Ovary (tissue), 9 donors: ENCODE measurements around the gene MROH2A. TPM values are rescaled to one million over a fixed set of nuclear protein-coding genes. Genes with fewer than 3 reads are reported as not detected.

Experiments used
- DNase-seq, 5 donors: peaks; one replicate each; pipeline ENCODE4 v3.0.0-alpha.2; 2019 to 2020
- H3K27ac ChIP-seq, 2 donors: fragments of 200-600 bp; one replicate each; pipeline versions ENCODE4 v1.5.1 to v1.8.0; 2019 to 2022
- H3K27me3 ChIP-seq: fragments of 200-600 bp; one replicate; pipeline ENCODE4 v1.8.0; 2022
- H3K36me3 ChIP-seq: fragments of 200-600 bp; sonication (generic); one replicate; pipeline ENCODE4 v1.5.1; 2019
- H3K4me1 ChIP-seq: one replicate; pipeline ENCODE4 v1.8.1; 2013; ENCODE audit warnings: mild to moderate bottlenecking, moderate library complexity; ENCODE audit not compliant: insufficient read depth
- H3K4me3 ChIP-seq: fragments of 200-600 bp; sonication (generic); one replicate; pipeline ENCODE4 v1.5.1; 2017
- H3K9me3 ChIP-seq, 2 donors: fragments of 200-600 bp in 1 of 2; sonication (generic) in 1 of 2; one replicate each; pipeline versions ENCODE4 v1.5.1 to v1.8.1; 2013 to 2019; ENCODE audit warnings: mild to moderate bottlenecking in 1 of 2, moderate library complexity in 1 of 2
- EP300 ChIP-seq: sonication (generic); formaldehyde crosslinking; IDR thresholded peaks from one replicate; pipeline ENCODE4 v1.6.1; 2017; ENCODE audit warnings: antibody characterized with exemption
- POLR2A ChIP-seq: fragments of 450-650 bp; IDR thresholded peaks from one replicate; pipeline ENCODE4 v1.6.1; 2017; ENCODE audit warnings: antibody characterized with exemption, mild to moderate bottlenecking, moderate library complexity
- WGBS, 3 donors: extraction: QIAGEN DNeasy Blood & Tissue Kit in 1 of 3; methylation state at CpG; one replicate each; pipeline versions ENCODE4 v1.1.5 to v1.1.7; 2013 to 2017; 5-methylcytosine and 5-hydroxymethylcytosine counted together
- intact Hi-C, 4 donors: fragments of 100-400 bp; cut with DNase I; formaldehyde crosslinking; loops; one replicate each; pipeline versions ENCODE4 v1.11.0 to v1.15.1; 2022 to 2023
- polyA plus RNA-seq, 2 donors: library from polyadenylated mRNA; stranded (reverse); fragments of 200-250 nt in 1 of 2; fragments of 350-450 nt in 1 of 2; fragmentation: Illumina TruSeq in 1 of 2; extraction: RNeasy Lipid Tissue Mini Kit (QIAGEN cat#74804) in 1 of 2; gene quantifications; one replicate each; pipeline ENCODE4 v1.2.3, GENCODE V29; 2013 to 2014
- total RNA-seq, 7 donors: library from RNA; depleted of rRNA in 2 of 7; stranded (reverse); fragments of >200 nt in 2 of 7; fragmentation: NEBNext Ultra II Directional in 3 of 7; extraction: Animal tissue kit (Norgen Biotek cat#: 25700) in 3 of 7; gene quantifications; one replicate each; pipeline versions ENCODE4 v1.1.0 to v1.2.4, GENCODE V29; 2016 to 2023
- TF ChIP-seq, protein P1 (sequence below), 3 donors: fragments of 450-650 bp in 2 of 3; fragments of 200-600 bp in 1 of 3; IDR thresholded peaks; one replicate each; pipeline versions ENCODE4 v1.5.1 to v1.8.0; 2016 to 2022; ENCODE audit warnings: antibody characterized with exemption in 3 of 3, mild to moderate bottlenecking in 1 of 3
- donor health status: DM: no; HTN: no; CAD: no; lungs with moderate emphysema.
- donor health status: DM: no; HTN: no; CAD: no.
- donor health status: Bipolar disorder and iron deficiency.
- donor health status: DM: yes; HTN: yes; CAD: no.
- donor health status: DM: no; HTN: no; CAD: no.
- donor health status: DM: yes; HTN: yes; CAD: no.

The MROH2A gene
- total and polyA plus RNA-seq, 9 donors = not detected

- Histone ChIP-seq H3K27me3 (no peaks in the 10 kb centered on the region), H3K4me3 (no peak overlapping the region), H3K36me3 (no peaks in the 10 kb centered on the region), H3K4me1 (no peaks in the 10 kb centered on the region), H3K27ac (no peak overlapping the region), H3K9me3 (no peaks in the 10 kb centered on the region)
- 75 to 91% (median 81%) methylated on average over 9 of the region's 9 CpGs for WGBS, 3 donors
- TF ChIP-seq POLR2A (no peak), EP300 (no peak)
- TF ChIP-seq, protein P1, sequence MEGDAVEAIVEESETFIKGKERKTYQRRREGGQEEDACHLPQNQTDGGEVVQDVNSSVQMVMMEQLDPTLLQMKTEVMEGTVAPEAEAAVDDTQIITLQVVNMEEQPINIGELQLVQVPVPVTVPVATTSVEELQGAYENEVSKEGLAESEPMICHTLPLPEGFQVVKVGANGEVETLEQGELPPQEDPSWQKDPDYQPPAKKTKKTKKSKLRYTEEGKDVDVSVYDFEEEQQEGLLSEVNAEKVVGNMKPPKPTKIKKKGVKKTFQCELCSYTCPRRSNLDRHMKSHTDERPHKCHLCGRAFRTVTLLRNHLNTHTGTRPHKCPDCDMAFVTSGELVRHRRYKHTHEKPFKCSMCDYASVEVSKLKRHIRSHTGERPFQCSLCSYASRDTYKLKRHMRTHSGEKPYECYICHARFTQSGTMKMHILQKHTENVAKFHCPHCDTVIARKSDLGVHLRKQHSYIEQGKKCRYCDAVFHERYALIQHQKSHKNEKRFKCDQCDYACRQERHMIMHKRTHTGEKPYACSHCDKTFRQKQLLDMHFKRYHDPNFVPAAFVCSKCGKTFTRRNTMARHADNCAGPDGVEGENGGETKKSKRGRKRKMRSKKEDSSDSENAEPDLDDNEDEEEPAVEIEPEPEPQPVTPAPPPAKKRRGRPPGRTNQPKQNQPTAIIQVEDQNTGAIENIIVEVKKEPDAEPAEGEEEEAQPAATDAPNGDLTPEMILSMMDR (IDR thresholded peaks at IDR 0.05) = no peak
- DNase-seq = no peak
- intact Hi-C loops = no loop called here
Observed at GRCh38 chr2:233796254-233796653, 18.1 kb downstream of the MROH2A start.

DNA sequence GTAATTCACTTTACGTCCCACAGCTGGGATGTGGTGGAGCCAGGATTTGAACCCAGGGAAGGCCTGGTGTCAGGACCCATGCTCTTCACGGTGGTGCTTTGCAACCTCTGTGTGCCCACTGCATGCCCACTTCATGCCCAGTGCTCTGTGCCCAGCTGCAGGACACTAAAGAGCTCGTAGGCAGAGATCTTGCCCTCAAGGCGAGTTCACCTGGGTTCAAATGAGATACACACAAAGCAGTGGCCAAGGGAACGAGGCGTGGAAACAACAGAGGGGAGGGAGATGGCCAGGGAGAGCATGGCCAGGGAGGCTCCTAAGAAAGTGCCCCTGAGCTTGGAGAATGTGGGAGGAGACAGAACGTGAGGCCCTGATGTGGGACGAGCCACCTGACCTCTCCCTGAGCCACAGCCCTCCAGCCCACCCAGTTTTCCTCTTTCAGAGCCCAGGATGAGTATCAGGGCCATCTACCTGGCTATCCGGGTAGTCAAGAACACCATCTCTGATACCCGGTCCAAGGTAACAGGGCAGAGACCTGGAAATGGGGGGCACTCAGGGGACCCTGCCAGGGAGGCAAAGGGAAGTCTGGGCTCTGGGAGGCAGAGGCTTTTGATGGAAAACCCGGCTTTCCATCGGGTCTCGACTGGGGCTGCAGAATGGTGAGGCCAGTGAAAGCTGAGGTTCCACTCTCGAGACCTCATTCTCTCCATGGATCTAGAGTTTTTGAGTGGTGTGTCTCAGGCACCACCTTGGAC lies 20.4 kb downstream of the MROH2A start:
- peak in 1 of 5 donors; percentile 9 for DNase-seq
- Histone ChIP-seq H3K4me1 (no peaks in the 10 kb centered on the region), H3K9me3 (no peaks in the 10 kb centered on the region), H3K27ac (no peak overlapping the region), H3K36me3 (no peaks in the 10 kb centered on the region), H3K27me3 (no peaks in the 10 kb centered on the region), H3K4me3 (no peak overlapping the region)
- intact Hi-C loops = no loop called here
- WGBS, 3 donors = 71 to 78% (median 77%) methylated on average over 14 of the region's 14 CpGs
- TF ChIP-seq EP300 (no peak), POLR2A (no peak)
- TF ChIP-seq, protein P1 (IDR thresholded peaks at IDR 0.05) = no peak

DNA sequence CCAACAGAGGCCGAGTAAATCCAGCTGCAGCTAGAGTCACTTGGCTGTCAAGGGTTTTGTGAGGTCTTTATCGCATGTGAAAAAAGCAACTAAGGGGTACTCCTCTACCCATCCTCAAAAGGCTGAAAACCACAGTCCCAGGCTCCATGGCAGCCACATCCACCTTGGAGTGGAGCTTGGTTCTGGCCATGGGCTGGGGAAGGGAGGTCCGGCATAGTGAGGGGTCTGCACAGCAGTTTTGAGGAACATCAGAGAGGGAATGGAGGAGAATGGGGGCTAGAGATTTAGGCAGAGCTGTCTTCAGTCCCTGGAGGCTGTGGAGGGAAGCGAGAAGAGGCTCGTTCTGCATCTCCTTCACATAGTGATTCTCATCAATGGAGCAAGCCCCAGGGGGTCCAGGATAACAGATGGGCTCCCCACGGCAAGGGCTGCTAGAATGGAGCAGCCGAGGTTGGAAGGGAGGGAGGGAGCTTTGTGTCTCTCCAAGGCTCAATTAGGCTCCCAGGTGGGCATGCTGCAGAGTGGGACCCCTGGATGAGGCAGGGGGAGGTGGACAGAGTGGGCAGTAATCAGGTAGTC lies 21.0 kb downstream of the MROH2A start:
- no peak overlapping the region for H3K27ac ChIP-seq
- no peaks in the 10 kb centered on the region for H3K36me3 ChIP-seq
- no peak for DNase-seq
- H3K4me3 ChIP-seq = no peak overlapping the region
- no peaks in the 10 kb centered on the region for H3K27me3 ChIP-seq
- no peak for TF ChIP-seq EP300
- no peak for TF ChIP-seq POLR2A
- TF ChIP-seq, protein P1 (IDR thresholded peaks at IDR 0.05) = no peak
- WGBS, 3 donors = 58 to 61% (median 59%) methylated on average over 7 of the region's 7 CpGs
- intact Hi-C loops = no loop called here
- H3K9me3 ChIP-seq = no peaks in the 10 kb centered on the region
- no peaks in the 10 kb centered on the region for H3K4me1 ChIP-seq

- H3K27me3 ChIP-seq = no peaks in the 10 kb centered on the region
- H3K4me3 ChIP-seq = no peak overlapping the region
- intact Hi-C loops = no loop called here
- no peak for TF ChIP-seq POLR2A
- TF ChIP-seq, protein P1 (IDR thresholded peaks at IDR 0.05) = no peak
- no peak for TF ChIP-seq EP300
- no peak overlapping the region for H3K27ac ChIP-seq
- no peaks in the 10 kb centered on the region for H3K4me1 ChIP-seq
- 39 to 82% (median 42%) methylated on average over 5 of the region's 5 CpGs for WGBS, 3 donors
- peak in 2 of 5 donors; percentile 3 to 7 for DNase-seq
- H3K36me3 ChIP-seq = no peaks in the 10 kb centered on the region
- no peaks in the 10 kb centered on the region for H3K9me3 ChIP-seq
Observed at GRCh38 chr2:233799716-233800115, 21.6 kb downstream of the MROH2A start.
